Endothelial cell (in vitro differentiated cells): ENCODE data around the gene TMEM88. TPM values are rescaled to one million over a fixed set of nuclear protein-coding genes. Genes with fewer than 3 reads are reported as not detected.

Source experiments
- DNase-seq: peaks from one replicate; pipeline ENCODE4 v3.0.0; 2021; ENCODE audit warnings: low spot score
- H3K27ac Mint-ChIP-seq: one replicate; pipeline ENCODE4 v1.8.0; 2021; ENCODE audit warnings: mixed read lengths, inconsistent platforms; ENCODE audit not compliant: unreplicated experiment
- H3K27me3 Mint-ChIP-seq: one replicate; pipeline ENCODE4 v1.8.0; 2021; ENCODE audit warnings: mild to moderate bottlenecking, moderate library complexity, mixed read lengths, inconsistent platforms; ENCODE audit not compliant: unreplicated experiment
- H3K36me3 Mint-ChIP-seq: one replicate; pipeline ENCODE4 v1.8.0; 2021; ENCODE audit warnings: mild to moderate bottlenecking, low read depth, mixed read lengths, inconsistent platforms; ENCODE audit not compliant: unreplicated experiment
- H3K4me1 Mint-ChIP-seq: one replicate; pipeline ENCODE4 v1.8.0; 2021; ENCODE audit warnings: mild to moderate bottlenecking, mixed read lengths, inconsistent platforms; ENCODE audit not compliant: unreplicated experiment
- H3K4me3 Mint-ChIP-seq: one replicate; pipeline ENCODE4 v1.8.0; 2021; ENCODE audit warnings: mild to moderate bottlenecking, mixed read lengths, inconsistent platforms; ENCODE audit not compliant: unreplicated experiment
- H3K9me3 Mint-ChIP-seq: one replicate; pipeline ENCODE4 v1.8.0; 2021; ENCODE audit warnings: mixed read lengths, inconsistent platforms; ENCODE audit not compliant: unreplicated experiment
- CTCF ChIP-seq: fragments of 200-600 bp; sonication (generic); IDR thresholded peaks from one replicate; pipeline ENCODE4 v1.5.0; 2021; ENCODE audit warnings: antibody characterized with exemption; ENCODE audit not compliant: unreplicated experiment
- total RNA-seq: library from RNA; stranded (reverse); fragmentation: NEBNext Ultra II Directional; extraction: Animal tissue kit (Norgen Biotek cat#: 25700); gene quantifications from one replicate; pipeline ENCODE4 v1.2.1, GENCODE V29; 2021; ENCODE audit not compliant: unreplicated experiment

TMEM88 gene
- total RNA-seq, 1 donor from 2014 or later, result 13.6 TPM

GRCh38 chr17:7893187-7893880 lies 38.5 kb downstream of the TMEM88 start:
- Mint-ChIP-seq H3K4me3 (no peak overlapping the region), H3K4me1 (peaks cover 9% of the 10 kb centered on the region), H3K27me3 (peaks cover 3% of the 10 kb centered on the region), H3K36me3 (peaks cover 58% of the 10 kb centered on the region), H3K27ac (no peak overlapping the region), H3K9me3 (no peaks in the 10 kb centered on the region)
- DNase-seq, result no peak
- TF ChIP-seq CTCF, result no peak

- Mint-ChIP-seq H3K27ac (no peak overlapping the region), H3K4me3 (peak overlapping the region; percentile 21), H3K4me1 (peaks cover 9% of the 10 kb centered on the region), H3K9me3 (no peaks in the 10 kb centered on the region), H3K27me3 (peaks cover 3% of the 10 kb centered on the region), H3K36me3 (peaks cover 64% of the 10 kb centered on the region)
- DNase-seq, result no peak
- TF ChIP-seq CTCF, result no peak
Observed at GRCh38 chr17:7894226-7894625, 39.4 kb downstream of the TMEM88 start.

GRCh38 chr17:7894866-7895265 lies 40.0 kb downstream of the TMEM88 start:
- peak overlapping the region; percentile 16 for H3K4me3 Mint-ChIP-seq
- H3K4me1 Mint-ChIP-seq, result peaks cover 8% of the 10 kb centered on the region
- DNase-seq, result no peak
- H3K27me3 Mint-ChIP-seq, result peaks cover 5% of the 10 kb centered on the region
- peaks cover 69% of the 10 kb centered on the region for H3K36me3 Mint-ChIP-seq
- H3K9me3 Mint-ChIP-seq, result no peaks in the 10 kb centered on the region
- no peak overlapping the region for H3K27ac Mint-ChIP-seq
- TF ChIP-seq CTCF, result no peak

GRCh38 chr17:7897090-7897489 lies 42.2 kb downstream of the TMEM88 start:
- no peak for TF ChIP-seq CTCF
- peaks cover 78% of the 10 kb centered on the region for H3K36me3 Mint-ChIP-seq
- peaks cover 6% of the 10 kb centered on the region for H3K27me3 Mint-ChIP-seq
- H3K4me1 Mint-ChIP-seq, result peaks cover 11% of the 10 kb centered on the region
- no peaks in the 10 kb centered on the region for H3K9me3 Mint-ChIP-seq
- no peak for DNase-seq
- H3K4me3 Mint-ChIP-seq, result peak overlapping the region; percentile 20
- H3K27ac Mint-ChIP-seq, result no peak overlapping the region

- H3K4me3 Mint-ChIP-seq, result peak overlapping the region; percentile 65
- H3K27ac Mint-ChIP-seq, result no peak overlapping the region
- H3K36me3 Mint-ChIP-seq, result peaks cover 82% of the 10 kb centered on the region
- TF ChIP-seq CTCF, result no peak
- H3K4me1 Mint-ChIP-seq, result peaks cover 11% of the 10 kb centered on the region
- DNase-seq, result no peak
- H3K27me3 Mint-ChIP-seq, result peaks cover 7% of the 10 kb centered on the region
- H3K9me3 Mint-ChIP-seq, result no peaks in the 10 kb centered on the region
Observed at GRCh38 chr17:7897773-7898172, 42.9 kb downstream of the TMEM88 start.
